Epithelial cell of prostate (primary cell): ENCODE measurements around the gene RSPRY1.
A peak's percentile ranks its signal among the peaks of the same experiment; 100 is the strongest.
"Not testable (repeated sequence)": the region's sequence is repeated elsewhere in the genome, so short reads cannot be mapped to it uniquely, and the experiment has no call there.

Source experiments
- DNase-seq: peaks from one replicate; pipeline ENCODE4 v3.0.0-alpha.2; 2011; ENCODE audit warnings: low read depth, low spot score
- H3K27ac ChIP-seq: fragments of 450-650 bp; 2 replicates; pipeline ENCODE4 v1.5.1; 2017; ENCODE audit warnings: mild to moderate bottlenecking

Gene RSPRY1

GRCh38 chr16:57184887-57185445 is 1.2 kb upstream of the RSPRY1 start:
- peak overlapping the region; percentile 93 for H3K27ac ChIP-seq
- DNase-seq: no peak

GRCh38 chr16:57185446-57185944 is 634 bp upstream of the RSPRY1 start:
- H3K27ac ChIP-seq: peak overlapping the region; percentile 93
- DNase-seq: no peak

DNA sequence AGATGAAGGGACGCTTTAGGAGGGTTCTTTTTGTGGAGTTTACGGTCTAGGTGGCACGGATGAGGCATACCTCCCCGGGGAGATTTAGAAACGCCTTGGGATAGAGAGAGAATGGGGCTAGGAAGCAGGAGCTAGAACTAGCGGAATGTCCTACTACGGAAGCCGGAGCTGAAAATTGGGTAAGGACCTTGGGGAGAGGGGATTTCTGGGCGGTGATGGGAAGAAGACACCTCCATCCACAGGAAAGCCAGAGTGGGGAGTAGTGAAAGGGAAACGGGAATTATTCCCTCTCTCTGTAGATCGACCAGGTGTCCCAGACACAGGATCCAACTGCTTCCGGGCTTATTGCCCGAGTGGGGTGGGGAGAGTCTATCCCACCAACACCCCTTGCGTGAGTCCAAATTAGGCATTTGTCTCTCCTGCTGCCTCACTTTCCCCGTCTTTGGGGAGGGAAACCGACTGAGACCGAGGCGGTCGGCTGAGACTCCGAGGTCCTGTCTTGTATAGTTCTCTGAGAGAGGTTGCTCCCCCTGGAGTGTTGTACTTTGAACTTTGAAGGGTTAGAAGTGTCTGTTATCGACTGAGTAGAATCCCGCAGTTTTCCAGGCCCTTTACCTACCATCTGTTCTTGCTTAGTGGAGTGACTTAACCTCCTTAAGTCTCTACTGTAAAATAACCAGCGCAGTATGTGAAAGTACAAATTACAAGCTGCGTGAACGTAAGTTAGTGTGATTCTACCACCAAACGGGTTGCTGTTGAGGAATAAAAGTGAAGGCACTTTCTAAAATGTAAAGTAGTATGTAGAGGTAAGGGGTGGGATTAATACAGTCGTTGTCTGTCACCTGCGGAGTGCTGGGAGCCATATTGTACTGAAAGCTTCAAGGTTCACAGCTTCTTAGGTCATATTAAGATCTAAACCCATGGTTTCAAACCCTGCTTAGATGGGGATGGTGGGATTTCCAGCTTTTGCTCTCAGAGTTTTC is 1.0 kb downstream of the RSPRY1 start:
- peak overlapping the region; percentile 93 for H3K27ac ChIP-seq
- no peak for DNase-seq

GRCh38 chr16:57187902-57188710 is 2.0 kb downstream of the RSPRY1 start:
- DNase-seq: not testable (repeated sequence)
- H3K27ac ChIP-seq: peak overlapping the region; percentile 93

- peak overlapping the region; percentile 93 for H3K27ac ChIP-seq
- DNase-seq: no peak
Observed at GRCh38 chr16:57188711-57189002, 2.5 kb downstream of the RSPRY1 start.

- not testable (repeated sequence) for H3K27ac ChIP-seq, DNase-seq
Observed at GRCh38 chr16:57189527-57189926, 3.4 kb downstream of the RSPRY1 start.

GRCh38 chr16:57190136-57190535 is 4.0 kb downstream of the RSPRY1 start:
- no peak for DNase-seq
- peak overlapping the region; percentile 81 for H3K27ac ChIP-seq

DNA sequence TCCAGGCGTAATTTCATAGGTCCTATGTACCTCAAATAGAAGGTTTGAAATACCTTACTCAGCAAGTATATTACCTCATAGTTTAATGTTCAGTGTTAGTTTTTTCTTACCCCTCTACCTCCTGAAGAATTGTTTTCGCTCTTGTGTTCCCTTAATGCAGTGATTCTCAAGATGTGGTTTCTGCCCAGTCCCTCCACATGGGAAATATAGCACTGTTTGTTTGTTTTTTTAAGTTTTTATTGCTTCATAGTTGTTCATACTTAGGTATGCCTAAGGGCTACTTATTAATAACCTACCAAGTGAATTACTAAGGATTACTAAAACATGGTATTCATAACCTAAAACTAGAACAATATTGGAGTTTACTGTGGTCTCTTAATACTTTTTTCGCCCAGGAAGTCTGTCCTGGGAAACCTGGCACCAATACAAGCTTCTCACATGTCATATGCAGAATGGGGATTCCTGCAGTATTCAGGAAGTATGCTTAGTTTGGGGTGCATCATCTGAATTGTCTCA is 5.0 kb downstream of the RSPRY1 start:
- DNase-seq: no peak
- H3K27ac ChIP-seq: peak overlapping the region; percentile 81

GRCh38 chr16:57192146-57192545 is 6.0 kb downstream of the RSPRY1 start:
- peak overlapping the region; percentile 81 for H3K27ac ChIP-seq
- DNase-seq: no peak

- H3K27ac ChIP-seq: peak overlapping the region; percentile 81
- no peak for DNase-seq
Observed at GRCh38 chr16:57192720-57193486, 6.8 kb downstream of the RSPRY1 start.

DNA sequence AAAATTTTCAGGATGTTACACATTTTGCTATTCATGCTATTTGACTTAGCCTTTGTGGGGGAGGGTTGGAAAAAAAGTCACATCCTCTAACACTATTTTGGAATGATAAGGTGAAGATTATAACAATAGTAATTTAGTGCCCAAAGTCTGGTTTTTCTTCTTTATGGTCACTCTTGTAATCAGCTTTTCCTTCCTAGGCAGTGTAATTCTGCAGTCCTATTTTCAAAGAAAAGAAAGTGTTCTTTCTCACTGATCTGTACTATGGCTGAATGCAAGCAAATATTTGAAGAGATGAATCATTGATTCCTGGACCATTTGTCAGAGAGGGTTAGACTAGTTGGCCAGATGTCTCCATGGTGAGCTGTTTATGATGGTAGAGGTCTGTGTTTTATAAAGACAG is 8.4 kb downstream of the RSPRY1 start:
- peak overlapping the region; percentile 81 for H3K27ac ChIP-seq
- DNase-seq: peak; percentile 33

DNA sequence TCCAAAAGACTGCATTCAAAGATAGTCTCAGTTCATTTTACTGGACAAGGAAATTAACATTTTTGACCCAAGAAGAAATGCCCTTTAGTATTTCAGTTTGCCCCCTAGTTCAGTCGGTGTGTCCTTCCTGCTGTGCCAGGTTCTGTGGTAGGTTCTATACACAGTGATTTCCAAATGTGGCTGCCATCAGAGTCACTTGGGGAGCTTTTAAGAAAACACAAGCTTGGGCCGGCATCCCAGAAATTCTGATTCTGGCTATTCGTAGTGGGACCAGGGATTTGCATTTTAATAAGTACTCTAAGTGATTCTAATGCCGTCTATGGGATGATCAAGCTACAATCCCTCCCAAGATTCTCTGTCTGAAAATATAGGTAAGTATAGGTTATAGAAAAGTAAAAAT is 10.2 kb downstream of the RSPRY1 start:
- no peak for DNase-seq
- no peak overlapping the region for H3K27ac ChIP-seq

- no peak overlapping the region for H3K27ac ChIP-seq
- no peak for DNase-seq
Observed at GRCh38 chr16:57196753-57197152, 10.6 kb downstream of the RSPRY1 start.

GRCh38 chr16:57200321-57200720 is 14.2 kb downstream of the RSPRY1 start:
- not testable (repeated sequence) for DNase-seq, H3K27ac ChIP-seq

DNA sequence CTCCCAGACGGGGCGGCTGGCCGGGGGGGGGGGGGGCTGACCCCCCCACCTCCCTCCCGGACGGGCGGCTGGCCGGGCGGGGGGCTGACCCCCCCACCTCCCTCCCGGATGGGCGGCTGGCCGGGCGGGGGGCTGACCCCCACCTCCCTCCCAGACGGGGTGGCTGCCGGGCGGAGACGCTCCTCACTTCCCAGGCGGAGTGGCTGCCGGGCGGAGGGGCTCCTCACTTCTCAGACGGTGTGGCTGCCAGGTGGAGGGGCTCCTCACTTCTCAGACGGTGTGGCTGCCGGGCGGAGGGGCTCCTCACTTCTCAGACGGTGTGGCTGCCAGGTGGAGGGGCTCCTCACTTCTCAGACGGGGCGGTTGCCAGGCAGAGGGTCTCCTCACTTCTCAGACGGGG is 14.8 kb downstream of the RSPRY1 start:
- not testable (repeated sequence) for DNase-seq, H3K27ac ChIP-seq

GRCh38 chr16:57202095-57202886 is 16.2 kb downstream of the RSPRY1 start:
- no peak overlapping the region for H3K27ac ChIP-seq
- DNase-seq: no peak

DNA sequence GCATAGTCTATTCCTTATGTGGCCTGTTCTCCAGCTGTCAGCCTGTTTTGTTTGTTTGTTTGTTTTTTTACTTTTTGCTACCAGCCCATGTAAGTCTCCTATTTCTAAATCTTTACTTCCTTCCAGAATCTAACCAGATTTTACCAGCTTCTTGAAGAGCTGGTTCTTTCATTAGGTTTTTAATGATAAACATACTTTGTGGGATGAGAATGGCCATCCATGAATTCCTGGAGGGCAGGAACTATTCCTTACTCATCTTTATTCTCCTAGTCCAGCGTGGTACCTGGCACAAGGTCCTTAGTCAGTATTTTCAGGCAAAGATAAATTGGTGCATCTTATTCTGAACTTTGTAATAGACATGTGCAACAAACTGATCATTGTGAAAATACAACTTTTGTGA is 17.3 kb downstream of the RSPRY1 start:
- no peak for DNase-seq
- H3K27ac ChIP-seq: no peak overlapping the region

GRCh38 chr16:57204675-57205074 is 18.5 kb downstream of the RSPRY1 start:
- no peak for DNase-seq
- H3K27ac ChIP-seq: no peak overlapping the region

GRCh38 chr16:57208926-57209325 is 22.8 kb downstream of the RSPRY1 start:
- DNase-seq: no peak
- no peak overlapping the region for H3K27ac ChIP-seq
